ENCODE data around the gene LRRC52. TPM values are rescaled to one million over a fixed set of nuclear protein-coding genes. Genes with fewer than 3 reads are reported as not detected.

The LRRC52 gene
- total RNA-seq, 1 experiment from 2014 or later = not detected

DNA sequence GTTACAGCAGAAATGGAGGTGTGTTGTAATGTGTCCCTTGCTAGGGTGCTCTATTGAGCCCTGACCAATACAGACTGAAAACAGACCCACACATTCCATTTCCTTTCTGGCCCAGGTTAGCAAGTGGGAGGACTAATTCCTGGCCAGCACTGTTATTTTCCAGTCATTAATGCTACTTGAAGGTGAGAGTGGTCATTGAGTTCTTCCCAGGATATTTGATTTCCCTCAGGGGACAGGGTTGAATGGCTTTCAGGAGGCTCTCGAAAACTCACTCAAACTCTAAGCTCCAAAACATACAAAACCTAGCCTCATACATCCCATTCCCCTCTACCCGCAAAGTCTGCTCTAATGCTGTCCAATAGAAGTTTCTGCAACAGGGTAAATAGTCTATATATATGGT, 6.2 kb downstream of the LRRC52 start:
- Mint-ChIP-seq H3K9me3 (no peaks in the 10 kb centered on the region), H3K4me3 (no peak overlapping the region), H3K36me3 (no peaks in the 10 kb centered on the region), H3K4me1 (peaks cover 5% of the 10 kb centered on the region), H3K27ac (no peak overlapping the region), H3K27me3 (ENCODE audit: low read depth) (peaks cover 19% of the 10 kb centered on the region)
- CTCF ChIA-PET = no interaction called here
- POLR2A ChIA-PET = no interaction called here
- no peak for TF ChIP-seq ZNF219 (CRISPR knock-in tag; IDR thresholded peaks at IDR 0.05; ENCODE audit: borderline replicate concordance)
- TF ChIP-seq ELF4 (CRISPR knock-in tag; IDR thresholded peaks at IDR 0.05; ENCODE audit: low read depth) = no peak
- no peak for TF ChIP-seq ATF3 (CRISPR knock-in tag; conservative IDR thresholded peaks at IDR 0.05)
- no peak for TF ChIP-seq PREB (CRISPR knock-in tag; IDR thresholded peaks at IDR 0.05; ENCODE audit: borderline replicate concordance)
- no peak for TF ChIP-seq STAT6 (CRISPR knock-in tag; conservative IDR thresholded peaks at IDR 0.05; ENCODE audit: low read depth)
- TF ChIP-seq TEAD4 (CRISPR knock-in tag; IDR thresholded peaks at IDR 0.05) = no peak
- no peak for TF ChIP-seq SMAD4 (CRISPR knock-in tag; IDR thresholded peaks at IDR 0.05)
- TF ChIP-seq ZSCAN18 (CRISPR knock-in tag; IDR thresholded peaks at IDR 0.05) = no peak
- TF ChIP-seq PRDM15 (CRISPR knock-in tag; IDR thresholded peaks at IDR 0.05) = no peak
- no peak for TF ChIP-seq ATF1 (CRISPR knock-in tag; IDR thresholded peaks at IDR 0.05)
- TF ChIP-seq, protein P1, sequence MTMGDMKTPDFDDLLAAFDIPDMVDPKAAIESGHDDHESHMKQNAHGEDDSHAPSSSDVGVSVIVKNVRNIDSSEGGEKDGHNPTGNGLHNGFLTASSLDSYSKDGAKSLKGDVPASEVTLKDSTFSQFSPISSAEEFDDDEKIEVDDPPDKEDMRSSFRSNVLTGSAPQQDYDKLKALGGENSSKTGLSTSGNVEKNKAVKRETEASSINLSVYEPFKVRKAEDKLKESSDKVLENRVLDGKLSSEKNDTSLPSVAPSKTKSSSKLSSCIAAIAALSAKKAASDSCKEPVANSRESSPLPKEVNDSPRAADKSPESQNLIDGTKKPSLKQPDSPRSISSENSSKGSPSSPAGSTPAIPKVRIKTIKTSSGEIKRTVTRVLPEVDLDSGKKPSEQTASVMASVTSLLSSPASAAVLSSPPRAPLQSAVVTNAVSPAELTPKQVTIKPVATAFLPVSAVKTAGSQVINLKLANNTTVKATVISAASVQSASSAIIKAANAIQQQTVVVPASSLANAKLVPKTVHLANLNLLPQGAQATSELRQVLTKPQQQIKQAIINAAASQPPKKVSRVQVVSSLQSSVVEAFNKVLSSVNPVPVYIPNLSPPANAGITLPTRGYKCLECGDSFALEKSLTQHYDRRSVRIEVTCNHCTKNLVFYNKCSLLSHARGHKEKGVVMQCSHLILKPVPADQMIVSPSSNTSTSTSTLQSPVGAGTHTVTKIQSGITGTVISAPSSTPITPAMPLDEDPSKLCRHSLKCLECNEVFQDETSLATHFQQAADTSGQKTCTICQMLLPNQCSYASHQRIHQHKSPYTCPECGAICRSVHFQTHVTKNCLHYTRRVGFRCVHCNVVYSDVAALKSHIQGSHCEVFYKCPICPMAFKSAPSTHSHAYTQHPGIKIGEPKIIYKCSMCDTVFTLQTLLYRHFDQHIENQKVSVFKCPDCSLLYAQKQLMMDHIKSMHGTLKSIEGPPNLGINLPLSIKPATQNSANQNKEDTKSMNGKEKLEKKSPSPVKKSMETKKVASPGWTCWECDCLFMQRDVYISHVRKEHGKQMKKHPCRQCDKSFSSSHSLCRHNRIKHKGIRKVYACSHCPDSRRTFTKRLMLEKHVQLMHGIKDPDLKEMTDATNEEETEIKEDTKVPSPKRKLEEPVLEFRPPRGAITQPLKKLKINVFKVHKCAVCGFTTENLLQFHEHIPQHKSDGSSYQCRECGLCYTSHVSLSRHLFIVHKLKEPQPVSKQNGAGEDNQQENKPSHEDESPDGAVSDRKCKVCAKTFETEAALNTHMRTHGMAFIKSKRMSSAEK (CRISPR knock-in tag; IDR thresholded peaks at IDR 0.05; ENCODE audit: borderline replicate concordance) = no peak
- no peak for TF ChIP-seq KAT7 (CRISPR knock-in tag; IDR thresholded peaks at IDR 0.05; ENCODE audit: borderline replicate concordance)
- TF ChIP-seq MAX (CRISPR knock-in tag; IDR thresholded peaks at IDR 0.05) = no peak
- TF ChIP-seq SMAD3 (CRISPR knock-in tag; IDR thresholded peaks at IDR 0.05; ENCODE audit: borderline replicate concordance) = no peak
- no peak for TF ChIP-seq ZNF263 (CRISPR knock-in tag; IDR thresholded peaks at IDR 0.05; ENCODE audit: low read depth)
- ATAC-seq (no peak), DNase-seq (ENCODE audit: low spot score) (no peak)
